RWPE1 (cell line): ENCODE measurements around the gene WRAP73.
A peak's percentile ranks its signal among the peaks of the same experiment; 100 is the strongest.

Experiments used
- CTCF ChIA-PET: fragments of 350-600 bp; sonication (Branson Sonifier 250); formaldehyde crosslinking; extraction: SDS; loops from one replicate; lab custom pipeline; 2021; lab: Yijun Ruan, JAX
- POLR2A ChIA-PET: fragments of 400-600 bp; formaldehyde crosslinking; extraction: SDS; loops from one replicate; lab custom pipeline; 2020; ENCODE audit warnings: antibody characterized with exemption; ENCODE audit not compliant: low non-redundant PET; lab: Yijun Ruan, JAX
- DNase-seq: peaks from one replicate; pipeline ENCODE4 v3.0.0; 2012; ENCODE audit warnings: low spot score
- H3K27ac ChIP-seq: fragments of 450-650 bp; 2 replicates; pipeline ENCODE4 v1.5.1; 2017
- TF ChIP-seq, protein P1 (sequence below): fragments of 450-650 bp; conservative IDR thresholded peaks from 2 replicates; pipeline ENCODE4 v1.5.1; 2017; ENCODE audit warnings: low read depth, mild to moderate bottlenecking

Gene WRAP73

DNA sequence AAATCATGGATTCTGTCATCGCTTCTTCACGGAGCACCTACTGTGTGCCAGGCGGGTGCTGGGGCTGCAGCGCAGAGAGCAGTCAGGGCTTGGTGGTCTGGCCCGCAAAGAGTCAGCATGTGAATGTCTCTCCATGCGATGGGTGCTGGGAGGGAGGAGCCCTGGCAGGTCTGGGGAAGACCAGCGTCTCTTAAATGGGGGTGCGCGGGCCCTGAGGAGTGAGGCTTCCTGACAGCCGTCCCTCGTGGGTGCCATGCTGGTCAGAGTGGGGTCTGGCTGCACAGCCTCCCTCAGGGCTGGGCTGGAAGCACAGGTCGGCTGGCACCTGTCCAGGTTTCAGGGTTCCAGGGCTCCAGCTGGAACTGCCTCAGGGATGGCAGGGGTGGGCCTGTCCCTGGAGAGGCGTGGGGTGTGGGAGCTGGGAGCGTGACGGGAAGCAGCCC is 20.9 kb upstream of the WRAP73 start:
- POLR2A ChIA-PET, result no interaction called here

DNA sequence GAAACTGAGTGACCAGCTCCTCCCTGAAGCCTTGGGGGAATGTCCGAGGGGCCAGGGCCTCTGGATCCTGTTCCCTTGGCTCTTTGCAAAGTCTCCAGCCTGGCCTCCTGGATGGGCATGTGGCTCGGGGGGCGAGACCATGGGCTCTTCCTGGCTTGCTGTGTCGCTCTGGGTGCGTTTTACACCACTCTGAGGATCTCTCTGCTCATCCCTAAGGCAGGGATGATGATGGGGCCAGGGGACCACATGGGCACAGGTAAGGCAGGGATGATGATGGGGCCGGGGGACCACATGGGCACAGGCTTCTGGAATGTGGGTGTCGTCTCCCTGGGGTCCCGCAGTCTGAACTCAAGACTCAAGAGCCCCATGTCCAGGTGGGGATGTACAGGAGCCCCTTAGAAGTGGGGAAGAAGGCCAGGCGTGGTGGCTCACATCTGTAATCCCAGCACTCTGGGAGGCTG is 20.1 kb upstream of the WRAP73 start:
- TF ChIP-seq, protein P1, sequence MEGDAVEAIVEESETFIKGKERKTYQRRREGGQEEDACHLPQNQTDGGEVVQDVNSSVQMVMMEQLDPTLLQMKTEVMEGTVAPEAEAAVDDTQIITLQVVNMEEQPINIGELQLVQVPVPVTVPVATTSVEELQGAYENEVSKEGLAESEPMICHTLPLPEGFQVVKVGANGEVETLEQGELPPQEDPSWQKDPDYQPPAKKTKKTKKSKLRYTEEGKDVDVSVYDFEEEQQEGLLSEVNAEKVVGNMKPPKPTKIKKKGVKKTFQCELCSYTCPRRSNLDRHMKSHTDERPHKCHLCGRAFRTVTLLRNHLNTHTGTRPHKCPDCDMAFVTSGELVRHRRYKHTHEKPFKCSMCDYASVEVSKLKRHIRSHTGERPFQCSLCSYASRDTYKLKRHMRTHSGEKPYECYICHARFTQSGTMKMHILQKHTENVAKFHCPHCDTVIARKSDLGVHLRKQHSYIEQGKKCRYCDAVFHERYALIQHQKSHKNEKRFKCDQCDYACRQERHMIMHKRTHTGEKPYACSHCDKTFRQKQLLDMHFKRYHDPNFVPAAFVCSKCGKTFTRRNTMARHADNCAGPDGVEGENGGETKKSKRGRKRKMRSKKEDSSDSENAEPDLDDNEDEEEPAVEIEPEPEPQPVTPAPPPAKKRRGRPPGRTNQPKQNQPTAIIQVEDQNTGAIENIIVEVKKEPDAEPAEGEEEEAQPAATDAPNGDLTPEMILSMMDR, result no peak
- DNase-seq, result no peak
- ChIA-PET CTCF (no interaction called here), POLR2A (no interaction called here)
- peak overlapping the region; percentile 61 for H3K27ac ChIP-seq

More for the DNA sequence above, 20.9 kb upstream of the WRAP73 start:
- CTCF ChIA-PET, result no interaction called here
- no peak for DNase-seq
- H3K27ac ChIP-seq, result peak overlapping the region; percentile 61
- TF ChIP-seq, protein P1, result no peak

DNA sequence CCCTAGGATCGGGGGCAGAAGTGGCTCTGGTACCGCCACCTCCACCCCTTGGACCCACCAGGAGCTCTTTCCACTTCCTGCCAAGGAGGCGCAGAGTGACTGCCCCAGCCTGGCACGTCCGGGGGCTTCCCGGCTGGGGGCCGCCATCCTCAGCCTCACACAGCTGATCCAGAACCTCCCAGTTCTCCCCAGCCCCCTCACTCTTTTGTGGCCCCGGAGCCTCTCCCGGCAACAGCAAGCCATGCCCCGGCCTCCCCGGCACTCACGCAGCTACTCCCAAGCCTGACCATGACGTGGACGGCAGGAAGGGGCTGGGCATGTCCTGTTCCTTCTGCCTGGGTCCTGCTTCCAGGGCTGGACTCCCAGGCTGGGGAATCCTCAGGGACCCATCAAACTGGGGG is 19.5 kb upstream of the WRAP73 start:
- POLR2A ChIA-PET, result no interaction called here
- DNase-seq, result no peak
- TF ChIP-seq, protein P1, result no peak
- peak overlapping the region; percentile 61 for H3K27ac ChIP-seq
- CTCF ChIA-PET, result no interaction called here

DNA sequence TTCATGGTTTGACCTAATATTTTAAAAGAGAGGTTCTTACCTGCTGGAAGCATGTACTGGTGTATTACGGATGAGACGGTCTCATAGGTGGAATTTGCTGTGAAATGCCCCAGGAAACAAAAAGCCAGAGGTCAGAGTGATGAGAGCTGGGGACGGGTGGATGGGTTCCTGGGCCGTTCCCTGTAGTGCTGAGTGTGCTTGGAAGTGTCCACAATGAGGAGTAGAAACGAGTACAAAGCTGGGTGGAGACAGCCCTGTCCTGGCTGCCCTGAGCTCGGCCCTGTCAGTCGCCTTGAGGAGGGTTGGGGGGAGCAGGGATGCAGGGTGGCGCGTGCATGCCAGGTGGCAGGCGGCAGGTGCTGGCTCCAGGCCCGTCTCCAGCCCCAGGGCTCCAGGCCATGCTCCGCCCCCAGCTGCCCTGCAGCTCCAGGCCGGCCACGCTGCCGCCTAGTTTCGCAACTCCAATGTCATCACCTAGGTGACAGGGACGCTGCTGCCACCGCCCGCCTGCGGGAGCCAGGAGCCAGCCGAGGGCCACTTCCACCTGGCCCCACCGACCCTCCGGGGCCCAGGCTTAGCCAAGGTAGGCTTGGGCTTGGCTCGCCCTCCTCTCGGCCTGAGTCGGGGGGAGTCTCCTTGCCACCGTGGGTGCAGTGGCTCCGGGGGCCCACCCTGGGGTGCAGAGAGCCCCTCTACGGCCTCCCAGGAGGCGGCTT is 18.8 kb upstream of the WRAP73 start:
- H3K27ac ChIP-seq, result peak overlapping the region; percentile 61
- POLR2A ChIA-PET, result no interaction called here
- no peak for DNase-seq
- CTCF ChIA-PET, result no interaction called here
- TF ChIP-seq, protein P1, result no peak

DNA sequence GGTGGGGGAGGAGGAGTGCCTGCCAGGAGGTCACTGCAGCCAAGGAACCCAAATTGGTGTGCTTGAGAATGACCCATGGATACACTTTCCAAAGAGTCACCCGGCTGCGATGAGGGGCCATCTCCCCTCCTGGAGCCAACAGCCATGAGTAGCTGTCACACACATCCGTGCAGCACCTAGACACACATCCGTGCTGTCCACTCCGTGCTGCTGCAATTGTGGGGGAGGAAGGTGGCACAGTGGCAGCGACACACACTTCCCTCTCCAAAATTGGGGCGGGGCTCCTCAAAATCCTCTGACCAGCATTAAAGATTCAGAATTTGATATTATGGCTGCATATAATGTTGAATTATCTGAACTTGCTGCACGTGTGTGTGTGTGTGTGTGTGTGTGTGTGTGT is 18.2 kb upstream of the WRAP73 start:
- H3K27ac ChIP-seq, result peak overlapping the region; percentile 61
- ChIA-PET POLR2A (no interaction called here), CTCF (no interaction called here)
- TF ChIP-seq, protein P1, result no peak
- DNase-seq, result no peak

DNA sequence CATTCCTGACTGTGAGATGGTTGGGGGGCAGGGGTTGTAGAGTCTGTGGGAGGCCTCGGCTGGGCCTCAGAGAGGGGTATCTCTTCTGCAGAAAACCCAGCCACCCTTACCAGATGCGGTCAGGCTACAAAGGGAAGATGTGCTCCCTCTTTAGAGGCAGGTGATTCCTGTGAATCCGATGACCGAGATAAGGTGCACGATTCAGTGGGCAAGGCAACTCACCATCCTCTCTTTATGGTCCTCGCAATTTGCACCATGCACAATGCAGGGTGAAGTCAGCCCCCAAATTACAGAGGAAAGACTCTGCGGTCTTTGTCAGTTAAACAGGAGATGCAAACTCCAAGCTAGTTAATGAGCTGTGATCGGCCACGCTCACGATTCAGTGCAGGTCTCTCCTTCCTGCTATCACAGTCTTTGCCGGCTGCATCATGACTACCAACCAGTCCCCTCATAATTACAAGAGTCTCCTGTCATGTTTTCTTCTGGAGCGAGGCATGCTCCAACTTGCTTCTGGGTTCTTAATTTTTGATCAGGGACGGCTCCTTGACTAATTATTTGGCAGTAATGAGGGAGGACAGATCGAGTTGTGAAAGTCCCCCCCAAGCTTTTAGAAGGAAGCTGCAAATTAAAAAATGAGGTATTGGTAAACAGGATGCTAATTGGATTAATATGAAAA is 14.9 kb upstream of the WRAP73 start:
- POLR2A ChIA-PET, result no interaction called here
- CTCF ChIA-PET, result interaction anchor here (0.5 to 0.9 kb wide), 3 partner anchors 8 to 59 kb away, joined by 3 read pairs; no protein-coding TSS in a partner anchor
- DNase-seq, result no peak

More for the DNA sequence above, 14.9 kb upstream of the WRAP73 start:
- no peak overlapping the region for H3K27ac ChIP-seq
- TF ChIP-seq, protein P1, result no peak
